WTC11 (cell line): ENCODE data around the gene TP73.

Source experiments
- FOXK1 ChIP-seq: sonication (generic); formaldehyde crosslinking; IDR thresholded peaks from 2 replicates; pipeline ENCODE4 v1.8.0; 2022; ENCODE audit warnings: mild to moderate bottlenecking, moderate library complexity, missing genetic modification reagents
- KAT7 ChIP-seq: sonication (generic); formaldehyde crosslinking; IDR thresholded peaks from 2 replicates; pipeline ENCODE4 v1.8.1; 2023; ENCODE audit warnings: missing genetic modification reagents, mild to moderate bottlenecking, borderline replicate concordance
- MXD4 ChIP-seq: fragments of 250-450 bp; sonication (Bioruptor Pico); IDR thresholded peaks from 2 replicates; pipeline ENCODE4 v1.8.0; 2021; ENCODE audit warnings: mild to moderate bottlenecking, moderate library complexity, borderline replicate concordance
- MYBL2 ChIP-seq: sonication (generic); formaldehyde crosslinking; IDR thresholded peaks from 2 replicates; pipeline ENCODE4 v1.8.1; 2023; ENCODE audit warnings: mild to moderate bottlenecking, moderate library complexity, missing genetic modification reagents
- NR3C1 ChIP-seq: sonication (generic); formaldehyde crosslinking; conservative IDR thresholded peaks from 2 replicates; pipeline ENCODE4 v1.8.1; 2023; ENCODE audit warnings: low read depth, mild to moderate bottlenecking, missing genetic modification reagents
- ZNF121 ChIP-seq: sonication (generic); formaldehyde crosslinking; IDR thresholded peaks from 2 replicates; pipeline ENCODE4 v1.8.0; 2023; ENCODE audit warnings: missing genetic modification reagents
- ZNF416 ChIP-seq: fragments of 250-450 bp; sonication (Bioruptor Pico); IDR thresholded peaks from 2 replicates; pipeline ENCODE4 v1.9.0; 2021; ENCODE audit warnings: mild to moderate bottlenecking, inconsistent platforms
- TF ChIP-seq, protein P1 (sequence below): fragments of 200-600 bp; IDR thresholded peaks from 2 replicates; pipeline ENCODE4 v1.8.0; 2022; ENCODE audit warnings: antibody characterized with exemption
- TF ChIP-seq, protein P2 (sequence below): sonication (generic); formaldehyde crosslinking; IDR thresholded peaks from 2 replicates; pipeline ENCODE4 v1.8.0; 2022; ENCODE audit warnings: mild to moderate bottlenecking, missing genetic modification reagents

DNA sequence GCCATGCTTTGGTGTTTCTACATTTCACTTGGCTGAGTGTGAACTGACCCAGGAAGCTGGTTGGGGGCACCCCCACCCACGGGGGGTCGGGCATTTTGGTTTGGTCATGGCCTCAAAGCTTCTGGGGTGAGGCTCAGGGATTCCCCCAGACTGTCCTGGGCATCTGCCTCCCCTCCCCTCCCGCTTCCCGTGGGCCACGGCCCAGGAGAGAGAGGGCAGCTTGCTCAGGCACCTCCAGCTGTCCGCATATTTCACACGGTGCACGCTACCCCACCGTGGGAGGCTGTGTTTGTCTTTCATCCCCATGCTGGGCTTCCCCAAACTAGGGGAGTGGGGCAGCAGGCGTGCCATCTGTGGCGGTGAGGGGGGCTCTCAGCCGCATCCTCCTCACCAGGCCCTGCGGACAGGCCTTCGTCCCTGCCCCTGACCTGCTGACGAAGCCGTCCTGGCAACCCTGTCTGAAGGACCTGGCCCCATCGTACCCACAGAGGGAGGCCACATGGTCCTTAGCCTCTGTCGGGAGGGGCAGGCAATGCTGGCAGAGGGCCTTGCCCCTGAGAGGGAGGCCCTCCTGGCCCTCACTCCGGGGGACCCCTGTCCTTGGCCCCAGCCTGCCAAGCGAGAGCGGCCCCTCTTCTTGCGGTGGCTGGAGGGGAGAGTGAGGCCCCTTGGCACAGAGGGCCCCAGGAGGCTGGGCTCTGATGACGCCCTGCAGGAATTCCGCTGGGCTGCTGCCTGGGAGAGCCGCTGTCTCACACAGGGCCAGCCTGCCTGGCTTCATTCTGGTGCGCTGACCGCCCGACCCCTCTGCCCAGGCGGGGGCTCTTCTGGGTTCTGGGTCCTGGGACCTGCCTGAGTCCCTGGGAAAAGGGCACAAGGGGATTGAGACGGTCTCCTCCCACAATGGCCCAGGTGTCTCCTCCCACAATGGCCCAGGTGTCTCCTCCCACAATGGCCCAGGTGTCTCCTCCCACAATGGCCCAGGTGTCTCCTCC lies 22.1 kb downstream of the TP73 start:
- TF ChIP-seq MYBL2 (CRISPR knock-in tag) (no peak), ZNF121 (CRISPR knock-in tag) (no peak), NR3C1 (no peak), MXD4 (CRISPR knock-in tag) (no peak), KAT7 (CRISPR knock-in tag) (no peak), ZNF416 (CRISPR knock-in tag) (no peak), FOXK1 (no peak)
- TF ChIP-seq, protein P1, sequence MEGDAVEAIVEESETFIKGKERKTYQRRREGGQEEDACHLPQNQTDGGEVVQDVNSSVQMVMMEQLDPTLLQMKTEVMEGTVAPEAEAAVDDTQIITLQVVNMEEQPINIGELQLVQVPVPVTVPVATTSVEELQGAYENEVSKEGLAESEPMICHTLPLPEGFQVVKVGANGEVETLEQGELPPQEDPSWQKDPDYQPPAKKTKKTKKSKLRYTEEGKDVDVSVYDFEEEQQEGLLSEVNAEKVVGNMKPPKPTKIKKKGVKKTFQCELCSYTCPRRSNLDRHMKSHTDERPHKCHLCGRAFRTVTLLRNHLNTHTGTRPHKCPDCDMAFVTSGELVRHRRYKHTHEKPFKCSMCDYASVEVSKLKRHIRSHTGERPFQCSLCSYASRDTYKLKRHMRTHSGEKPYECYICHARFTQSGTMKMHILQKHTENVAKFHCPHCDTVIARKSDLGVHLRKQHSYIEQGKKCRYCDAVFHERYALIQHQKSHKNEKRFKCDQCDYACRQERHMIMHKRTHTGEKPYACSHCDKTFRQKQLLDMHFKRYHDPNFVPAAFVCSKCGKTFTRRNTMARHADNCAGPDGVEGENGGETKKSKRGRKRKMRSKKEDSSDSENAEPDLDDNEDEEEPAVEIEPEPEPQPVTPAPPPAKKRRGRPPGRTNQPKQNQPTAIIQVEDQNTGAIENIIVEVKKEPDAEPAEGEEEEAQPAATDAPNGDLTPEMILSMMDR: no peak
- TF ChIP-seq, protein P2, sequence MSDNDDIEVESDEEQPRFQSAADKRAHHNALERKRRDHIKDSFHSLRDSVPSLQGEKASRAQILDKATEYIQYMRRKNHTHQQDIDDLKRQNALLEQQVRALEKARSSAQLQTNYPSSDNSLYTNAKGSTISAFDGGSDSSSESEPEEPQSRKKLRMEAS (CRISPR knock-in tag): no peak
